Hepatocyte (in vitro differentiated cells): ENCODE measurements around the gene ASB15.

Experiments used
- CTCF ChIP-seq: fragments of 200-600 bp; sonication (generic); IDR thresholded peaks from 2 replicates; pipeline ENCODE4 v1.5.1; 2016; ENCODE audit warnings: antibody characterized with exemption, mild to moderate bottlenecking; ENCODE audit not compliant: poor library complexity
- EZH2 ChIP-seq: fragments of 200-600 bp; sonication (generic); IDR thresholded peaks from 2 replicates; pipeline ENCODE4 v1.6.1; 2016; ENCODE audit warnings: antibody characterized with exemption, mild to moderate bottlenecking, borderline replicate concordance

- TF ChIP-seq CTCF, result no peak
- TF ChIP-seq EZH2, result no peak
Measured at GRCh38 chr7:123661765-123662164, 60.1 kb downstream of the ASB15 start.
